Activated naive CD4-positive, alpha-beta T cell treated with anti-CD3 and anti-CD28 coated beads, Interleukin-2, amount 10 ng/mL, durations not matched to agents 7 days and 5 days (primary cell): ENCODE results near the gene OR2W3.

Experiments
- CTCF ChIA-PET: fragments of 350-600 bp; sonication (Branson Sonifier 250); formaldehyde crosslinking; loops from one replicate; lab custom pipeline; 2021; ENCODE audit warnings: antibody characterized with exemption; lab: Charles Lee
- DNase-seq: peaks from one replicate; pipeline ENCODE4 v3.0.0-alpha.2; 2020
- H3K27ac Mint-ChIP-seq: one replicate; pipeline ENCODE4 v1.8.0; 2021; ENCODE audit warnings: mild to moderate bottlenecking, moderate library complexity, mixed read lengths
- H3K27me3 Mint-ChIP-seq: one replicate; pipeline ENCODE4 v1.8.0; 2021; ENCODE audit warnings: mild to moderate bottlenecking, mixed read lengths
- H3K36me3 Mint-ChIP-seq: one replicate; pipeline ENCODE4 v1.8.0; 2021; ENCODE audit warnings: mixed read lengths
- H3K4me1 Mint-ChIP-seq: one replicate; pipeline ENCODE4 v1.8.0; 2021; ENCODE audit warnings: mixed read lengths
- H3K4me3 Mint-ChIP-seq: one replicate; pipeline ENCODE4 v1.8.0; 2021; ENCODE audit warnings: mild to moderate bottlenecking, moderate library complexity, mixed read lengths
- H3K9me3 Mint-ChIP-seq: one replicate; pipeline ENCODE4 v1.8.0; 2021; ENCODE audit warnings: mixed read lengths

Gene OR2W3

GRCh38 chr1:247895163-247895637 lies at the start of gene OR2W3:
Gene OR2W3 (plus strand): TSS chr1:247895587. CDS start chr1:247895587, 0 bp downstream.
- H3K9me3 Mint-ChIP-seq, result no peaks in the 10 kb centered on the region
- H3K27me3 Mint-ChIP-seq, result no peaks in the 10 kb centered on the region
- CTCF ChIA-PET, result interaction anchor here (0.8 kb wide), 1 partner anchor 11 kb away, joined by 3 read pairs; no protein-coding TSS in a partner anchor
- H3K36me3 Mint-ChIP-seq, result no peaks in the 10 kb centered on the region
- no peak within 1 kb of the TSS for H3K4me3 Mint-ChIP-seq
- DNase-seq, result no peak
- H3K27ac Mint-ChIP-seq, result no peak within 1 kb of the TSS
- no peaks in the 10 kb centered on the region for H3K4me1 Mint-ChIP-seq

GRCh38 chr1:247845693-247846017 lies 49.7 kb upstream of the OR2W3 start:
- Mint-ChIP-seq H3K27ac (no peak overlapping the region), H3K36me3 (no peaks in the 10 kb centered on the region), H3K4me3 (no peak overlapping the region), H3K4me1 (no peaks in the 10 kb centered on the region), H3K27me3 (no peaks in the 10 kb centered on the region), H3K9me3 (no peaks in the 10 kb centered on the region)
- DNase-seq, result no peak
- CTCF ChIA-PET, result no interaction called here

GRCh38 chr1:247848346-247848745 lies 47.0 kb upstream of the OR2W3 start:
- Mint-ChIP-seq H3K36me3 (no peaks in the 10 kb centered on the region), H3K27me3 (no peaks in the 10 kb centered on the region), H3K4me1 (no peaks in the 10 kb centered on the region), H3K27ac (no peak overlapping the region), H3K9me3 (no peaks in the 10 kb centered on the region), H3K4me3 (no peak overlapping the region)
- CTCF ChIA-PET, result no interaction called here
- DNase-seq, result no peak

- Mint-ChIP-seq H3K27me3 (no peaks in the 10 kb centered on the region), H3K27ac (no peak overlapping the region), H3K9me3 (no peaks in the 10 kb centered on the region), H3K4me3 (no peak overlapping the region), H3K4me1 (no peaks in the 10 kb centered on the region), H3K36me3 (no peaks in the 10 kb centered on the region)
- CTCF ChIA-PET, result no interaction called here
- no peak for DNase-seq
These were observed 45.8 kb upstream of the OR2W3 start for GRCh38 chr1:247849616-247850015.

- no peak for DNase-seq
- H3K4me3 Mint-ChIP-seq, result no peak overlapping the region
- no peaks in the 10 kb centered on the region for H3K9me3 Mint-ChIP-seq
- CTCF ChIA-PET, result no interaction called here
- no peaks in the 10 kb centered on the region for H3K36me3 Mint-ChIP-seq
- H3K4me1 Mint-ChIP-seq, result peaks cover 13% of the 10 kb centered on the region
- H3K27me3 Mint-ChIP-seq, result peaks cover 41% of the 10 kb centered on the region
- no peak overlapping the region for H3K27ac Mint-ChIP-seq
These were observed 40.4 kb upstream of the OR2W3 start for GRCh38 chr1:247854899-247855545.

GRCh38 chr1:247855911-247856310 lies 39.5 kb upstream of the OR2W3 start:
- no peaks in the 10 kb centered on the region for H3K9me3 Mint-ChIP-seq
- no peaks in the 10 kb centered on the region for H3K36me3 Mint-ChIP-seq
- peaks cover 47% of the 10 kb centered on the region for H3K27me3 Mint-ChIP-seq
- H3K27ac Mint-ChIP-seq, result no peak overlapping the region
- no peak overlapping the region for H3K4me3 Mint-ChIP-seq
- no peak for DNase-seq
- CTCF ChIA-PET, result interaction anchor here (0.8 to 1.3 kb wide), 2 partner anchors 23 to 41 kb away, joined by 3 read pairs; no protein-coding TSS in a partner anchor
- H3K4me1 Mint-ChIP-seq, result peaks cover 13% of the 10 kb centered on the region

GRCh38 chr1:247857069-247857984 lies 38.1 kb upstream of the OR2W3 start, which contains the start of gene TRIM58:
Gene TRIM58 (plus strand): TSS chr1:247857187. CDS start chr1:247857247, 60 bp downstream.
- CTCF ChIA-PET, result interaction anchor here (1.3 kb wide), 3 partner anchors 15 to 49 kb away, joined by 3 to 4 read pairs (median 3); partner anchors contain the start of gene OR11L1
- no peaks in the 10 kb centered on the region for H3K9me3 Mint-ChIP-seq
- peaks cover 13% of the 10 kb centered on the region for H3K4me1 Mint-ChIP-seq
- peak; percentile 51 for DNase-seq
- no peaks in the 10 kb centered on the region for H3K36me3 Mint-ChIP-seq
- peak within 1 kb of the TSS; percentile 73 for H3K4me3 Mint-ChIP-seq
- peak within 1 kb of the TSS; percentile 49 for H3K27ac Mint-ChIP-seq
- peaks cover 47% of the 10 kb centered on the region for H3K27me3 Mint-ChIP-seq

- no peaks in the 10 kb centered on the region for H3K9me3 Mint-ChIP-seq
- CTCF ChIA-PET, result interaction anchor here (1.3 kb wide), 2 partner anchors 16 to 48 kb away, joined by 3 to 4 read pairs; partner anchors contain the start of gene OR11L1
- H3K4me1 Mint-ChIP-seq, result peaks cover 13% of the 10 kb centered on the region
- peaks cover 47% of the 10 kb centered on the region for H3K27me3 Mint-ChIP-seq
- H3K4me3 Mint-ChIP-seq, result peak overlapping the region; percentile 73
- no peak for DNase-seq
- no peak overlapping the region for H3K27ac Mint-ChIP-seq
- no peaks in the 10 kb centered on the region for H3K36me3 Mint-ChIP-seq
These were observed 37.3 kb upstream of the OR2W3 start for GRCh38 chr1:247857985-247858619.

- CTCF ChIA-PET, result no interaction called here
- H3K4me3 Mint-ChIP-seq, result no peak overlapping the region
- no peak for DNase-seq
- no peaks in the 10 kb centered on the region for H3K36me3 Mint-ChIP-seq
- no peak overlapping the region for H3K27ac Mint-ChIP-seq
- H3K9me3 Mint-ChIP-seq, result no peaks in the 10 kb centered on the region
- H3K4me1 Mint-ChIP-seq, result peaks cover 8% of the 10 kb centered on the region
- H3K27me3 Mint-ChIP-seq, result peaks cover 21% of the 10 kb centered on the region
These were observed 32.6 kb upstream of the OR2W3 start for GRCh38 chr1:247862756-247863155.

- CTCF ChIA-PET, result no interaction called here
These were observed 30.7 kb upstream of the OR2W3 start for GRCh38 chr1:247864644-247865043.

GRCh38 chr1:247865416-247865815 lies 30.0 kb upstream of the OR2W3 start:
- CTCF ChIA-PET, result no interaction called here
- peaks cover 2% of the 10 kb centered on the region for H3K27me3 Mint-ChIP-seq
- no peak overlapping the region for H3K4me3 Mint-ChIP-seq
- H3K36me3 Mint-ChIP-seq, result no peaks in the 10 kb centered on the region
- no peak for DNase-seq
- H3K27ac Mint-ChIP-seq, result no peak overlapping the region
- peaks cover 4% of the 10 kb centered on the region for H3K9me3 Mint-ChIP-seq
- no peaks in the 10 kb centered on the region for H3K4me1 Mint-ChIP-seq

More at GRCh38 chr1:247864644-247865043, 30.7 kb upstream of the OR2W3 start:
- DNase-seq, result no peak
- H3K4me3 Mint-ChIP-seq, result no peak overlapping the region
- peaks cover 1% of the 10 kb centered on the region for H3K9me3 Mint-ChIP-seq
- peaks cover 7% of the 10 kb centered on the region for H3K27me3 Mint-ChIP-seq
- H3K27ac Mint-ChIP-seq, result no peak overlapping the region
- no peaks in the 10 kb centered on the region for H3K36me3 Mint-ChIP-seq
- no peaks in the 10 kb centered on the region for H3K4me1 Mint-ChIP-seq

GRCh38 chr1:247883346-247883745 lies 12.0 kb upstream of the OR2W3 start:
- H3K27me3 Mint-ChIP-seq, result no peaks in the 10 kb centered on the region
- CTCF ChIA-PET, result no interaction called here
- H3K4me1 Mint-ChIP-seq, result no peaks in the 10 kb centered on the region
- DNase-seq, result no peak
- no peaks in the 10 kb centered on the region for H3K36me3 Mint-ChIP-seq
- no peak overlapping the region for H3K27ac Mint-ChIP-seq
- no peak overlapping the region for H3K4me3 Mint-ChIP-seq
- no peaks in the 10 kb centered on the region for H3K9me3 Mint-ChIP-seq

GRCh38 chr1:247884797-247885413 lies 10.5 kb upstream of the OR2W3 start:
- H3K4me1 Mint-ChIP-seq, result no peaks in the 10 kb centered on the region

More at GRCh38 chr1:247884797-247885413, 10.5 kb upstream of the OR2W3 start:
- H3K4me3 Mint-ChIP-seq, result no peak overlapping the region
- no peaks in the 10 kb centered on the region for H3K27me3 Mint-ChIP-seq
- DNase-seq, result no peak
- no peaks in the 10 kb centered on the region for H3K9me3 Mint-ChIP-seq
- CTCF ChIA-PET, result interaction anchor here (1.2 kb wide), 1 partner anchor 10 kb away, joined by 3 read pairs; the partner anchor contains the start of gene OR2W3
- H3K27ac Mint-ChIP-seq, result no peak overlapping the region
- H3K36me3 Mint-ChIP-seq, result no peaks in the 10 kb centered on the region
